GM18519 (cell line): ENCODE results near the gene FAR2.
"Not testable (repeated sequence)": the region's sequence is repeated elsewhere in the genome, so short reads cannot be mapped to it uniquely, and the experiment has no call there.

Source experiments
- ATAC-seq: cut with Tn5 transposase; IDR thresholded peaks from one replicate; pipeline ENCODE4 v1.9.1; 2021; ENCODE audit warnings: mild to moderate bottlenecking, moderate library complexity; ENCODE audit not compliant: unreplicated experiment, low FRiP score

Gene FAR2

DNA sequence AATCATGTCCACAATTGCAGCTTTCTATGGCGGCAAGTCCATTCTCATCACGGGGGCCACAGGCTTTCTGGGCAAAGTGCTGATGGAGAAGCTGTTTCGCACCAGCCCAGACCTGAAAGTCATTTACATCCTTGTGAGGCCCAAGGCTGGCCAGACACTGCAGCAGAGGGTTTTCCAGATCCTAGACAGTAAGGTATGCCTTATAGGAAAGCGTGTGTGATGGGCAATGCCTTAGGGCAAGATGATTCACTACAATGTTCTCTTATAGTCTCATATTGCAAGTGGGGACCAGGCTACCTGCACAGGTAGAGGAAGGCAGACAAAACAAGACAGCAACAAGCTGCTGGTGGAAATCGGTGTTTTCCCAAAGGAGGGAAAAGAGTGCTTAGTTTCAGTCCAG lies 121.4 kb downstream of the FAR2 start:
- no peak for ATAC-seq

- ATAC-seq, result no peak
These were observed 124.2 kb downstream of the FAR2 start for GRCh38 chr12:29273178-29273843.

GRCh38 chr12:29275834-29276233 lies 126.8 kb downstream of the FAR2 start:
- no peak for ATAC-seq

GRCh38 chr12:29277231-29277630 lies 128.2 kb downstream of the FAR2 start:
- ATAC-seq, result no peak

GRCh38 chr12:29278673-29279420 lies 129.8 kb downstream of the FAR2 start:
- ATAC-seq, result no peak

- no peak for ATAC-seq
These were observed 132.4 kb downstream of the FAR2 start for GRCh38 chr12:29281371-29282005.

DNA sequence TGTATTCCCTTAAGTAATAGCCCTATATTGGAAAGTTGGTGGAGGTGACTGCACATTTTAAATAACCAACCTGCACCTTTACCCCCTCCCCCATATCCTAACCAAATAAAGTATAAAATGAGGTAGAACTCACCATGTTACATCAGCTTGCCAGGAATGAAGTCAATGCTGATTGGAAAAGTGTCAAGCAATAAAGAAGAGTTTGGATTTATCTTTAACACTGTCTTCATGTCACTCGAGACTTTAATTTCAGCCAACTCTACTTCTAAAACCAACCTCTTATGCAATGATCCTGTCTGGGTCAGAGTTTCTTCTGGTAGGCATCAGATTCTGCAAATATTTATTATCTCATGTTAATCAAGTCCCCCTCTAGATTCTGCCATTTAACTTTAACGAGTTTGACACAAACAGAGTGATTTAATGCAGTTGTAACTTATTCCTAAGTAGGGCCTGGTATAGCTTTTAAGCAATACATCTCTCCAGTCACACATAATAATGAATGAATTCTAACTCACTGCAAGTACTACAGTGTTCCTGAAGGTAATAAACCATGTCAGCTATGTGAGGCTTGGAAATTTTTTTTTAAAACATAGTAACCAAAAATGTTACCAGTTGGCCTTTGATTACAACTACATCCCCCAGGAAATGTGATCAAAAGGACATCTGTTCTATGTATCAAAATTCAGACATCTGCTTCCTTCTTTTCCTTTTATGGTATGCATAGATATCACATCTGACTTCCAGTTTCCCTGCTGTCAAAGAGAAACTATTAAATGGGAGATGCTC lies 133.1 kb downstream of the FAR2 start:
- no peak for ATAC-seq

DNA sequence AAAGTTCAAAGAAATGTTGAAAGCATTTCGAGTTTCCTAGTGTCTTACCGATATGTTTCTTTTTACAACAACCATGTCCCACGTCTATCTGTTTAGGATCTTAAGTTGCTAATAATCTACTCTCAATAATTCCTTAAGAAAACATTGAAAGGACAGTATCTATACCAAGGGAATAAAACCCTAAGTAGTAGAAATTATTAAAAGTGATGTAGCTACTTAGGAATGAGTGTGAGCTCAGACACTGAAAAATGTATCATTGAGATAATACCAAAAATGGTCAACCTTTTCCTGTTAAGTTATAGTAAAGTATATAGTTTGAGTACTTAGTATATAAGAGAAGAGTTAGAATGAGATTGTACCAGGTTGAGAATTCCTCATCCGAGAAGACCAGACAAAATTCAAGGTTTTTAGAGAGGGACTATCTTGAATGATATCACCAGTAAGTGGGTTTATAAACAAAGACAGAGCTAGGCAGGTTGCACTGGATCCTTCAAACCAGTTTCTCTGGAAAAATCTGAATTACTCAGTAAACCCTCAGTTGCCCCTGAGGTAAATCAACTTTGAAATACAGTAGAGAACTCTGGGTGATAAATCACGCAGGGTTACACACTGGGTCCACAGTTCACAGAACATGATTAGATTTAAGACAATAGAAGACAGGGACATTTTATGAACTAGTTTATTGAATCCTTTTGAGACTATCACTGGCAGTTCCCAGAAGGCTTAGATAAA lies 135.1 kb downstream of the FAR2 start:
- ATAC-seq, result no peak

- no peak for ATAC-seq
These were observed 137.2 kb downstream of the FAR2 start for GRCh38 chr12:29286081-29286790.

DNA sequence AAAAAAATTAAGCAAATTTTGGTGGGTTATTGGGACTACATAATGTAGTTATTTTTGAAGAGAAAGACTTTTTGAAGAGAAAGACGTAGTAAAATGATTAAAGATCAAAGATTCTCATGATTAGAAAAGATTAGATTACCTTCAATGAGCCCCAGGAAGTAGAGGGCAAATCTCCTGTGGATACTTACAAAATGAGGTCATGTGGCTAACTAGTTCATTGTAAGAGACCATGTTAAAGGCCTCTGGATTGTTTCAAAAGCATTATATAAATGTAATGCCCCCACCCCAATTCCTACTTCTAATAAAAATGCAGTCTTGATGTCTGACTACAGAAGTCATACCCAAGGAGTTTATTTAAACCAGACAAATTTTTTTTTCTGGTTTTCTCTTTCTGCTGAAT lies 138.5 kb downstream of the FAR2 start:
- ATAC-seq, result no peak

DNA sequence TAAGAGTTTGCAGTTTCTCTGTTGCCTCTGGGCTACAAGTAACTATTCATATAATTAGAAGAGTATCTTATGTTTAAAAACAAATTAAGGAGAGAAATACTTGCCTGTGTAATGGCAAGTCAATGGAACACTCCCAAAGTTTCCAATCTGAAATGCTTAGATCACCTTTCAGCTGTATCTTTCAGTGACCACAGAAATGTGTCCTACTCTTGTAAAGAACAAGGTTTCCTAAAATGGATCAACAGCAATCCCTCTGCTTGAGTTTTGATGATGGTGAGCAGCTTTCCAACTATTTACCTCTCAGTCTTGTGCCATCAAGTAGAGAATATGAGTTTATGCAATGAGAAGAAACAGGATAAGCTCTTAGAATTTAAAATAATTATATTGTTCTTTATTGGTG lies 139.0 kb downstream of the FAR2 start:
- ATAC-seq, result no peak

- ATAC-seq, result not testable (repeated sequence)
These were observed 141.4 kb downstream of the FAR2 start for GRCh38 chr12:29290475-29290874.

- ATAC-seq, result no peak
These were observed 142.1 kb downstream of the FAR2 start for GRCh38 chr12:29291226-29291625.

GRCh38 chr12:29299633-29300032 lies 150.6 kb downstream of the FAR2 start:
- ATAC-seq, result no peak

DNA sequence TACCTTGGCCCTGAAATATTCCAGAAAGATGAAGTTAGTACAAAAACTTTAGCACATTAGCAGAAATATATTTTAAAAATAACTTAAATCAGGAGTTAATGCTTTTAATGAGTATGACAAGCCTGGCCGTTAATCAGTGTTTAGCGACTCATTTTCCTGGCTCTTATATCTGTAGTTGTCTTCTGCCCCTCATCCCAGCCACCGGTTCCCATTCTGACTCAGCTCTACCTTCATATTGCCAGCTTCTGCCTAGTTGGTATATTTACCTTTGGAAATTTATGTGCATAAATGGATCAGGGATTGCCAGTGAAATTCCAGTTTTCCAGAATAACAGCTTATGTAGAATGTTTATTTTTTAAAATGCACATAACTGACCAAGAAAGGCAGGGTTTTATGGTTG lies 152.0 kb downstream of the FAR2 start:
- no peak for ATAC-seq

GRCh38 chr12:29304388-29304787 lies 155.3 kb downstream of the FAR2 start:
- no peak for ATAC-seq

DNA sequence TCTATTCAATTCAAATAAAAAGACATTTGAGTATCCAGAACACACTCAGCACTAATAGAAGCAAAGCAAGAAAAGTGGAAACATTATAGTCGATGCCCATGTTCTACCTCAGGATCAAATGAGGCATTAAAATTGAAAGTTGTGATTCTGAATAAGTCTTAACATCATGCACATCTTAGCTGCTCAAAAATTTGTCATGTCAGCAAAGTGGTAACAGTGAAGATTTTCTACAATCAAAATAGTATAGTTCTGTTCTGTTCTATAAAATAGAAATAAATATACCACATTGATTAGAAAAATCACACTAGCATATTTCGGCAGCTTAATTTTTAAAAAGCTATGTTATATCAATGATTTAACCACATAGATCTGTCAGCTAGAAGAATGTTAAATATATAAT lies 157.2 kb downstream of the FAR2 start:
- ATAC-seq, result no peak

GRCh38 chr12:29306682-29307081 lies 157.6 kb downstream of the FAR2 start:
- no peak for ATAC-seq

- ATAC-seq, result no peak
These were observed 160.3 kb downstream of the FAR2 start for GRCh38 chr12:29309320-29309902.
